GM19035 (cell line): ENCODE data around the gene FMNL1.
A peak's percentile ranks its signal among the peaks of the same experiment; 100 is the strongest.
"Not testable (repeated sequence)": the region's sequence is repeated elsewhere in the genome, so short reads cannot be mapped to it uniquely, and the experiment has no call there.

Source experiments
- ATAC-seq: cut with Tn5 transposase; IDR thresholded peaks from one replicate; pipeline ENCODE4 v1.9.1; 2021; ENCODE audit not compliant: unreplicated experiment

Gene FMNL1

GRCh38 chr17:45221081-45222013 lies at the start of gene FMNL1:
Gene FMNL1, plus strand, starts transcription at chr17:45221885. Its CDS starts 240 bp downstream, at chr17:45222125.
- no peak for ATAC-seq

- ATAC-seq, result no peak
Observed at GRCh38 chr17:45172232-45172540, 49.5 kb upstream of the FMNL1 start.

- no peak for ATAC-seq
Observed at GRCh38 chr17:45172541-45173286, 49.0 kb upstream of the FMNL1 start.

GRCh38 chr17:45175759-45176115 lies 45.9 kb upstream of the FMNL1 start:
- ATAC-seq, result no peak

GRCh38 chr17:45177563-45177962 lies 44.1 kb upstream of the FMNL1 start:
- no peak for ATAC-seq

- ATAC-seq, result no peak
Observed at GRCh38 chr17:45184144-45184543, 37.5 kb upstream of the FMNL1 start.

- ATAC-seq, result no peak
Observed at GRCh38 chr17:45186801-45187354, 34.8 kb upstream of the FMNL1 start.

- ATAC-seq, result no peak
Observed at GRCh38 chr17:45189009-45189408, 32.7 kb upstream of the FMNL1 start.

- ATAC-seq, result no peak
Observed at GRCh38 chr17:45190503-45191255, 31.0 kb upstream of the FMNL1 start.

GRCh38 chr17:45195424-45195823 lies 26.3 kb upstream of the FMNL1 start:
- no peak for ATAC-seq

GRCh38 chr17:45197108-45197507 lies 24.6 kb upstream of the FMNL1 start:
- ATAC-seq, result no peak

- peak; percentile 65 for ATAC-seq
Observed at GRCh38 chr17:45197555-45198334, 23.9 kb upstream of the FMNL1 start.

- no peak for ATAC-seq
Observed at GRCh38 chr17:45200701-45201100, 21.0 kb upstream of the FMNL1 start.

GRCh38 chr17:45201457-45201856 lies 20.2 kb upstream of the FMNL1 start:
- ATAC-seq, result no peak

- ATAC-seq, result not testable (repeated sequence)
Observed at GRCh38 chr17:45201880-45202279, 19.8 kb upstream of the FMNL1 start.

- no peak for ATAC-seq
Observed at GRCh38 chr17:45218895-45219661, 2.6 kb upstream of the FMNL1 start.

- no peak for ATAC-seq
Observed at GRCh38 chr17:45220079-45220478, 1.6 kb upstream of the FMNL1 start.

- ATAC-seq, result no peak
Observed at GRCh38 chr17:45222014-45222288, 266 bp downstream of the FMNL1 start.

- no peak for ATAC-seq
Observed at GRCh38 chr17:45222289-45222995, 757 bp downstream of the FMNL1 start.
